Ishikawa (cell line): ENCODE data around the gene FBXL22.

Experiments
- CEBPB ChIP-seq: IDR thresholded peaks from 2 replicates; pipeline ENCODE4 v1.6.1; 2012
- CREB1 ChIP-seq: IDR thresholded peaks from 2 replicates; pipeline ENCODE4 v1.6.1; 2012; ENCODE audit warnings: low read depth
- EGR1 ChIP-seq: IDR thresholded peaks from 2 replicates; pipeline ENCODE4 v1.6.1; 2012
- EP300 ChIP-seq: IDR thresholded peaks from 2 replicates; pipeline ENCODE4 v1.6.1; 2012; ENCODE audit warnings: borderline replicate concordance
- FOXM1 ChIP-seq: IDR thresholded peaks from 2 replicates; pipeline ENCODE4 v1.6.1; 2012; ENCODE audit warnings: low read depth, borderline replicate concordance
- MAX ChIP-seq: IDR thresholded peaks from 2 replicates; pipeline ENCODE4 v1.6.1; 2012
- NFIC ChIP-seq: IDR thresholded peaks from 2 replicates; pipeline ENCODE4 v1.6.1; 2012
- RAD21 ChIP-seq: IDR thresholded peaks from 2 replicates; pipeline ENCODE4 v1.6.1; 2012; ENCODE audit warnings: low read depth
- REST ChIP-seq: IDR thresholded peaks from 2 replicates; pipeline ENCODE4 v1.6.1; 2012; ENCODE audit warnings: low read depth, mild to moderate bottlenecking
- TAF1 ChIP-seq: IDR thresholded peaks from 2 replicates; pipeline ENCODE4 v1.6.1; 2012; ENCODE audit warnings: low read depth, mild to moderate bottlenecking
- TCF12 ChIP-seq: IDR thresholded peaks from 2 replicates; pipeline ENCODE4 v1.6.1; 2012; ENCODE audit warnings: low read depth
- TEAD4 ChIP-seq: IDR thresholded peaks from 2 replicates; pipeline ENCODE4 v1.6.1; 2012
- USF1 ChIP-seq: IDR thresholded peaks from 2 replicates; pipeline ENCODE4 v1.6.1; 2012
- YY1 ChIP-seq: IDR thresholded peaks from 2 replicates; pipeline ENCODE4 v1.6.1; 2012; ENCODE audit warnings: low read depth
- ZBTB7A ChIP-seq: IDR thresholded peaks from 2 replicates; pipeline ENCODE4 v1.6.1; 2012; ENCODE audit warnings: low read depth

The FBXL22 gene

GRCh38 chr15:63576441-63576840 is 20.7 kb upstream of the FBXL22 start:
- TF ChIP-seq ZBTB7A = no peak
- TF ChIP-seq YY1 = no peak
- TF ChIP-seq EP300 = no peak
- no peak for TF ChIP-seq USF1
- TF ChIP-seq EGR1 = no peak
- no peak for TF ChIP-seq CEBPB

GRCh38 chr15:63582179-63582578 is 15.0 kb upstream of the FBXL22 start:
- TF ChIP-seq ZBTB7A (no peak), MAX (no peak), FOXM1 (no peak), EP300 (no peak), CEBPB (no peak), YY1 (no peak), USF1 (no peak), EGR1 (no peak), TAF1 (no peak), NFIC (no peak), REST (no peak), TCF12 (no peak), TEAD4 (no peak), CREB1 (no peak), RAD21 (no peak)

GRCh38 chr15:63582718-63583426 is 14.3 kb upstream of the FBXL22 start:
- TF ChIP-seq FOXM1 (no peak), EGR1 (no peak), ZBTB7A (no peak), YY1 (no peak), REST (no peak), EP300 (no peak), NFIC (no peak), USF1 (no peak), TAF1 (no peak), CREB1 (no peak), CEBPB (no peak), RAD21 (no peak), MAX (no peak), TEAD4 (no peak)

- no peak for TF ChIP-seq REST
- no peak for TF ChIP-seq TCF12
- TF ChIP-seq FOXM1 = no peak
- no peak for TF ChIP-seq YY1
- no peak for TF ChIP-seq MAX
- no peak for TF ChIP-seq USF1
- TF ChIP-seq CREB1 = no peak
- TF ChIP-seq EP300 = no peak
- TF ChIP-seq TAF1 = no peak
- TF ChIP-seq NFIC = no peak
- no peak for TF ChIP-seq EGR1
- TF ChIP-seq TEAD4 = no peak
- TF ChIP-seq ZBTB7A = no peak
- no peak for TF ChIP-seq CEBPB
- no peak for TF ChIP-seq RAD21
These were observed 10.4 kb upstream of the FBXL22 start for GRCh38 chr15:63586790-63587189.
